Activated CD4-positive, alpha-beta T cell treated with anti-CD3 and anti-CD28 coated beads, Interleukin-2, amount 10 ng/mL, durations not matched to agents 24 days and 14 days (primary cell): Measurements from ENCODE around the gene MYOM3. TPM values are rescaled to one million over a fixed set of nuclear protein-coding genes. Genes with fewer than 3 reads are reported as not detected.

Source experiments
- DNase-seq: peaks from one replicate; pipeline ENCODE4 v3.0.0; 2022
- H3K27ac Mint-ChIP-seq: one replicate; pipeline ENCODE4 v1.8.0; 2022; ENCODE audit warnings: mild to moderate bottlenecking, mixed read lengths
- H3K27me3 Mint-ChIP-seq: one replicate; pipeline ENCODE4 v1.8.0; 2022; ENCODE audit warnings: mixed read lengths
- H3K36me3 Mint-ChIP-seq: one replicate; pipeline ENCODE4 v1.8.0; 2022; ENCODE audit warnings: low read depth, mild to moderate bottlenecking, mixed read lengths
- H3K4me1 Mint-ChIP-seq: one replicate; pipeline ENCODE4 v1.8.0; 2021; ENCODE audit warnings: mixed read lengths
- H3K4me3 Mint-ChIP-seq: one replicate; pipeline ENCODE4 v1.8.0; 2022; ENCODE audit warnings: mild to moderate bottlenecking, moderate library complexity, mixed read lengths
- H3K9me3 Mint-ChIP-seq: one replicate; pipeline ENCODE4 v1.8.0; 2021; ENCODE audit warnings: mixed read lengths
- intact Hi-C: fragments of 100-400 bp; cut with micrococcal nuclease; formaldehyde crosslinking; loops from one replicate; pipeline ENCODE4 v1.15.1; 2023
- total RNA-seq: library from RNA; stranded (reverse); gene quantifications from 2 replicates; pipeline ENCODE4 v1.2.3, GENCODE V29; 2022

The MYOM3 gene
- total RNA-seq, 1 donor from 2014 or later: not detected

DNA sequence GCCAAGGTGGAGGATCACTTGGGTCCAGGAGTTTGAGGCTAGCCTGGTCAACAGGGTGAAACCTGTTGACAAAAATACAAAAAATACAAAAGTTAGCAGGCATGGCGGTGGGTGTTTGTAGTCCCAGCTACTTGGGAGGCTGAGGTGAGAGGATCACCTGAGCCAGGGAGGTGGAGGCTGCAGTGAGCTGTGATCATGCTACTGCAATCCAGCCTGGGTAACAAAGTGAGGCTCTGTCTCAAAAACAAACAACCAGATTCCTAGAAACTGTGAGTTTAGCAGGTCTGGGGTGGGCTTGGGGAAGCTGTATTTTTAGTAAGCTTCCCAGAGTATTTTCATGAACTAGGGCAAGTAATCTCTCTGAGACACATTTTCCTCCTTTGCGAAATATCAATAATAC, 5.2 kb upstream of the MYOM3 start:
- no peak for DNase-seq
- H3K4me1 Mint-ChIP-seq: peaks cover 4% of the 10 kb centered on the region
- H3K4me3 Mint-ChIP-seq: no peak overlapping the region
- H3K9me3 Mint-ChIP-seq: no peaks in the 10 kb centered on the region
- H3K27ac Mint-ChIP-seq: no peak overlapping the region
- no peaks in the 10 kb centered on the region for H3K36me3 Mint-ChIP-seq
- intact Hi-C loops: no loop called here
- peaks cover 17% of the 10 kb centered on the region for H3K27me3 Mint-ChIP-seq

DNA sequence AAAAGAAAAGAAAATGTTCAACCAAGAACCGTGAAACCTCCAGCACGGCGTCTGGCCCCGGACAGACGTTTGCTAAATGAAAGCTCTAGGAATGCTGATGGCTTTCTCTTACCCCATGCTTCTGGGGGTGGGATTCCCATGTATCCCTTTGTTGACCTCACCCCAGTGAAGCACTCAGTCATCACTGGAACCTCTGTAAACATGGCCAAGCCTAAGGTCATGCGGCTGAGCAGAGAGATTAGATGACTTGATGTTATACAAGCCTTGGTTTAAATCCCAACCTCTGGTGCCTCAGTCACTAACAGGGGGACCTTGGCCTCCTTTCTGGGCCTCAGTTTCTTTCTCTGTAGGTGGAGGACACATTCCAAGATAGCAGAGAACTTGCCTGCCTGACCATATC, 2.8 kb upstream of the MYOM3 start:
- Mint-ChIP-seq H3K27ac (no peak overlapping the region), H3K9me3 (no peaks in the 10 kb centered on the region), H3K4me3 (no peak overlapping the region), H3K4me1 (peaks cover 7% of the 10 kb centered on the region), H3K36me3 (no peaks in the 10 kb centered on the region), H3K27me3 (peaks cover 19% of the 10 kb centered on the region)
- intact Hi-C loops: no loop called here
- no peak for DNase-seq

DNA sequence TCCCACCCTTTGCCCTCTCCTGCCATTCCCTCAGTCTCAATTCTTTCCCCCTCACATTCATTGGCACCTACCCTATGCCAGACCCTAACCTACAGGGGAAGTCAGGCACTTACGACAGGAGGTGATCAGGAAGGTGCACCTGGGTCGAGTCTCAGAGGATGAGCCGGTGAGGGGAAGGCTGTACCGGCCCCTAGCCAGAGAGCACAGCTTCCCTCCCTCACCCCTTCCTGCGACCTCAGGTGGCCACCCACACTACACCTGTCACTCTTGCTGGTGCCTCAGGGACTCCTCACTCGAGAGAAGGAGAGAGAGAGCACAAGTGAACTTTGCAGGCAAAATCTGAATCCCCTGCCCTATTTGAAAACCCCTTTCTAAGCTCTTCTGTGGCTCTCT, 1.7 kb upstream of the MYOM3 start:
- Mint-ChIP-seq H3K27ac (no peak overlapping the region), H3K36me3 (no peaks in the 10 kb centered on the region), H3K27me3 (peaks cover 19% of the 10 kb centered on the region), H3K4me3 (no peak overlapping the region), H3K4me1 (peaks cover 7% of the 10 kb centered on the region), H3K9me3 (no peaks in the 10 kb centered on the region)
- no peak for DNase-seq
- intact Hi-C loops: no loop called here

DNA sequence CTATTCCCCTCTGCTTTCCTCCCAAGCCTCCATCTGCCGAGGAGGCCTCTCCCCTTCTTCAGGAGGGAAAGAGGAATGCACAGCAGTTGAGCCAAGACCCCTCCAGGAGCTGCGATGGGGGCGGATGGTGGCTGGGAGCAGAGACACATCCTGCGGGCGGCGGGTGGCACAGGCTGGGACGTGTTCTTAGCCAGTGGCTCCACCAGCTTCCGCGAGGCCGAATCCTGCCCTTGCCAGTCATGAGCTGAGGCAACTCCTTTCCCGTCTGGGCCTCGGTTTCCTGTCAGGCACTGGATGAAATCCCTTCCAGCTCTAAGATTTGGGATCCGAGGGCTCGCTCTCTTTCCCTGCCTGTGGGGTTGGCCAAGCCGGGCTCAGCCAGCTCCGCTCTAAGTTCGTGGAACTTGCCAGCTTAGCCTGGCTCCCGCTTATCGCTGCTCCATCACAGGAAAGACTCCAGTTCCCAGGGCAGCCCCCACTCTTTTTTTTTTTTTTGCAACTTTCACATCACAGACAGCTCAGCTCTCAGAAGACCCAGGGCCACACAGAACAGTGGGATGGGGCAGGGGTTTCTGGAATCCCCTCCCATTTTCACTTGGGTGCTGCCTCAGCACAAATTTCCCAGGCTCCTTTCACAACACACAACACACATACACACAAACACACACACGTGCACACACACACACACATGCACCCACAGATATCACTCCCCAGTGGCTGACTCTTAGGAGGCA, 506 bp downstream of the MYOM3 start:
- H3K36me3 Mint-ChIP-seq: no peaks in the 10 kb centered on the region
- no peak overlapping the region for H3K27ac Mint-ChIP-seq
- H3K9me3 Mint-ChIP-seq: no peaks in the 10 kb centered on the region
- H3K4me3 Mint-ChIP-seq: no peak overlapping the region
- peaks cover 7% of the 10 kb centered on the region for H3K4me1 Mint-ChIP-seq
- H3K27me3 Mint-ChIP-seq: peaks cover 18% of the 10 kb centered on the region
- intact Hi-C loops: no loop called here
- DNase-seq: no peak

DNA sequence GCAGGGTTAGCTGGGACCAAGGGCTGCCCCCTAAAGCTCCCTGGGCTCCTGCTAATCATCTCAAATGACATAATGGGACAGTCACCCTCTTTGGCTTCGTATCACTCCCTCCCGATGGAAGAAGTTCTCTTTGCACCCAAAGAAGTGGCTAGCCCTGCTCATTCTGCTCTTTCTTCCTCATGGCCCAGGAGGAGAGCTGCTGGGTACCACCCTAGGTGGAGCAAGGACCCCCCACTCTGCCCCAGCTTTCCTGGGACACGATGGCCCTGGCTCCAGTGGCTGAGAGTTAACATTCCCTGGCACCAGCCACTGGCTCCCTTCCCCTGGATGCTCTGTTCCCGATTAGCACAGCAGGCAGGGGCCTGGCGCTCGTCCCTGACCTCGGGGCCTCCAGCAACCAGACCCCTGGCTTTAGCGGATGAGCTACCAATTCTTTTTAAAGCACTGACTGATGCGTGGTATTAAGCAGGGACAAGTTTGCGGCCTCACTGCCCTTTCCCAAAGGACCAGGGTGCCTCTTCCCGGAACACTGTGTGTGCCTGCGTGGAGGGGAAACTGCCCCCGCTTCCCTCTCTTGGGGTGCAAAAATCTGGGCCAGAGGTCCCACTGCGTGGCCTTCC, 1.2 kb downstream of the MYOM3 start:
- Mint-ChIP-seq H3K27ac (no peak overlapping the region), H3K4me1 (peaks cover 7% of the 10 kb centered on the region), H3K36me3 (no peaks in the 10 kb centered on the region), H3K9me3 (no peaks in the 10 kb centered on the region), H3K4me3 (no peak overlapping the region), H3K27me3 (peaks cover 18% of the 10 kb centered on the region)
- intact Hi-C loops: no loop called here
- no peak for DNase-seq

DNA sequence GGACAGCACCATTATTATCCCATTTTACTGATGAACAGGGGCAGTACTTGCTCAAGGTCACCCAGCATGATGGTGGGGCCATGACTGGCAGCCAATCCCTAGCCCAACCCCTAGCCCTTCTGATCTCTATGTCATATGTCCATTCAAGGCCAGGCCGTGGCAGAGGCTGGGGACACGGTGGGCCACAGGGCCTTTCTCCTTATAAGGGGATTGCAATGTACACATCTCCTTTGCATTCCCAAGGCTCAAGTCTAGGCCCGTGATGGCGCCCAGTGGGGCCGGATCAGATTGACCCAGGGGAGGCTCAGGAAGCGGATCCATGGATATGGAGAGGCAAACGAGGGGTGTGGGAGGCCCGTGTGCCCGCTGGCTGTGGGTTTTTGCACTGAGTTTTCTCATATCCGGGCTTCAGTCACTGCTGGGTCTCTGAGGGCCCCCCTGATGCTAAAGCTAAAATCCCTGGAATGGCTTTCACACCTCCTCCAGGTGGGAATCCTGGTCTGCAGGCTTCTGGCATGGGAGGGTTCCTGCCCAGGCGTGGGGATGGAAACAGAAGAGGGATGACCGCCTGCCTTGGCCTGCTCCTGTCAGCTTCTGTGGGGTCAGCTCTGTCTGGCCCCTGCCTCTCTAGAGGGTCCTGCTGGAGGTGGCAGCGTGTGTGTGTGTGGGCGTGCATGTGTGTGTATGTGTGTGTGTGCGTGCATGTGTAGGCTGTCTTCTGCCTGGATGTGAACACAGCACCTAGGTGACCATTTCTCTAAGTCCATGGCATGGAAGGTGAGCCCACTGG, 2.1 kb downstream of the MYOM3 start:
- H3K36me3 Mint-ChIP-seq: no peaks in the 10 kb centered on the region
- H3K27ac Mint-ChIP-seq: no peak overlapping the region
- intact Hi-C loops: no loop called here
- peaks cover 7% of the 10 kb centered on the region for H3K4me1 Mint-ChIP-seq
- no peak overlapping the region for H3K4me3 Mint-ChIP-seq
- DNase-seq: no peak
- H3K9me3 Mint-ChIP-seq: no peaks in the 10 kb centered on the region
- H3K27me3 Mint-ChIP-seq: peaks cover 18% of the 10 kb centered on the region

DNA sequence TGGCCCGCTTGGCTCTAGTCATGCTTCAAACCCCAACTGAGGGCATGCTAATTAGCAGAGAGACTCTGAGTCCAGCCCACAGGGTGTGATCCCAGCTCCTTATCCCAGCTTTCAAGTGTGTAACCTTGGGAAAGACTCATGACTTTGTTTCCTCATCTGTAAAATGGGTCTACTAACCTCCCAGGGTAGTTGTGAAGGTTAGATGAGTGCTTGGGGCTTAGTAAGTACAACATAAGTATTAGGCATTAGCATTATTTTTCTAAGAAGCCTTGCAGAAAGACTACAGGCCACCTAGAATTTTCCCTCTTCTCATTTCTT, 2.8 kb downstream of the MYOM3 start:
- H3K27ac Mint-ChIP-seq: no peak overlapping the region
- DNase-seq: no peak
- no peak overlapping the region for H3K4me3 Mint-ChIP-seq
- intact Hi-C loops: no loop called here
- H3K36me3 Mint-ChIP-seq: no peaks in the 10 kb centered on the region
- H3K9me3 Mint-ChIP-seq: no peaks in the 10 kb centered on the region
- peaks cover 7% of the 10 kb centered on the region for H3K4me1 Mint-ChIP-seq
- peaks cover 18% of the 10 kb centered on the region for H3K27me3 Mint-ChIP-seq

DNA sequence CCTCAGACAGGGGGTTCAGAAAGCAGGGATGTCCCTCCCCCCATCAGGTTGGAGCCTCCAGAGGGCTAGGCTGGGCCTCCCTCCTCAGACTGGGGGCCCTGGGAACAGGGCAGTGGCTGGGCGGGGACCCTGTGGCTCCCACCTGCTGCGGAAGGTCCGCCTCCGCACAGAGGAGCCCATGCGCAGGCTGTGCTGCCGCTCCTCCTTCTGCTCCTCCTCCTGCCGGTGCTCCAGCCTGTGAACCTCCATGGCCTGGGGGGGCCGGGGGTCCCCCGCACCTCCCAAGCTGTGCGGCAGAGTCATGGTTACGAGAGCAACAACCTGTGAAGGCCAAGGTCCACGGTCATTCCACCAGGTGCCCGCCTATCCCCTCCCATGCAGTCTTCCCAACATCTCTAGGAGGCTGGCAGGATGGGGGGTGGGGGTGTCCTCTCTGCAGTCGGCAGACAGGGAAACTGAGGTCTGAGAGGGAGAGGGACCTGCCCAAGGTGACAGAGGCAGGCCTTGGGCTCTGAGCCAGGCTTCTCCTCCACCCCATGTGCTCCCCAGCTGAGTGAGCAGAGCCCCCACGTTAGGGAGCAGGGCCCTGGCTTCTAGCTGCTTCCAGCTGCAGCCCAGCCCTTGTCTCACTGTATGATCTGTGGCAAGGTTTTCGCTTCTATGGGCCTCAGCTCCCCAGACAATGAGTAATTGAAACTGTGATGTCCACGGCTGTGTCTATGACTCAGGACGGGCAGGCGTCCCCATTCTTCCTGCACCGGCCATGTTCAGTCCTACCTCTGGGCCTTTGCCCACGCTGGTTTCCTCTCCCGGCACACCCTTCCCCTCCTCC, 3.4 kb downstream of the MYOM3 start:
- no peak overlapping the region for H3K4me3 Mint-ChIP-seq
- no peaks in the 10 kb centered on the region for H3K9me3 Mint-ChIP-seq
- intact Hi-C loops: no loop called here
- no peak for DNase-seq
- no peaks in the 10 kb centered on the region for H3K36me3 Mint-ChIP-seq
- no peak overlapping the region for H3K27ac Mint-ChIP-seq
- peaks cover 7% of the 10 kb centered on the region for H3K4me1 Mint-ChIP-seq
- peaks cover 13% of the 10 kb centered on the region for H3K27me3 Mint-ChIP-seq

DNA sequence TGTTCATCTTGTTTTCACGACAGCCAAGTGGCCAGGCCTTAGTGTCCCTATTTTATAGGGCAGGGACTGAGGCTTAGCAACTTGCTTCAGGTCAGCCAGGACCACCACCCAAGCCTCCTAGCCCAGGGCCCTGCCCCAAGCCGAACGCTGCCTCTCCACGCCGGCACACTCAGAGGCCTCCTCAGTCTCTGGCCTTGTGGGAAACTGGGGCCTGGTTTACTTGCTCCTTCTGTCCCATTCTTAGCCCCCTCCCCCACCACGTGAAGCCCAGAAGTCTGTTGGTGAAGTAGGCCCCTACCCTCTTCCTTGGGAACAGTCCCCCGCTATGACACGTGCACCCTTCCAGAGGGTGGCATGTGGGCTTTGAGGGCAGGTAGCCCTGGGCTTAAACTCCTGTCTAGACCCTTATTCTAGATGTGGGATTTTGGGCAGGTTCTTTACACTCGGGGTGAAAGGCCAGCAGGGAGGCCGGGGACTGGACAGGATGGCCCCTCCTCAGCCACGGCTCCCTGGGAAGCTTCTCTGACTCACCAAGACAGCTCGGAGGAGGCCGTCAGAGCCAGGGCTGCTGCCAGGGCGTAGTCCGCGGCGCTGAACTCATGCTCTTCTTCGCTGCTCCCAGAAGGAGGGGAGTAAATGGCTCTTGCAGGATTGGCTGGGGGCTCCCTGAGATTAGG, 4.3 kb downstream of the MYOM3 start:
- Mint-ChIP-seq H3K9me3 (no peaks in the 10 kb centered on the region), H3K4me1 (peaks cover 5% of the 10 kb centered on the region), H3K36me3 (no peaks in the 10 kb centered on the region), H3K27ac (no peak overlapping the region), H3K27me3 (peaks cover 12% of the 10 kb centered on the region), H3K4me3 (no peak overlapping the region)
- DNase-seq: no peak
- intact Hi-C loops: no loop called here

DNA sequence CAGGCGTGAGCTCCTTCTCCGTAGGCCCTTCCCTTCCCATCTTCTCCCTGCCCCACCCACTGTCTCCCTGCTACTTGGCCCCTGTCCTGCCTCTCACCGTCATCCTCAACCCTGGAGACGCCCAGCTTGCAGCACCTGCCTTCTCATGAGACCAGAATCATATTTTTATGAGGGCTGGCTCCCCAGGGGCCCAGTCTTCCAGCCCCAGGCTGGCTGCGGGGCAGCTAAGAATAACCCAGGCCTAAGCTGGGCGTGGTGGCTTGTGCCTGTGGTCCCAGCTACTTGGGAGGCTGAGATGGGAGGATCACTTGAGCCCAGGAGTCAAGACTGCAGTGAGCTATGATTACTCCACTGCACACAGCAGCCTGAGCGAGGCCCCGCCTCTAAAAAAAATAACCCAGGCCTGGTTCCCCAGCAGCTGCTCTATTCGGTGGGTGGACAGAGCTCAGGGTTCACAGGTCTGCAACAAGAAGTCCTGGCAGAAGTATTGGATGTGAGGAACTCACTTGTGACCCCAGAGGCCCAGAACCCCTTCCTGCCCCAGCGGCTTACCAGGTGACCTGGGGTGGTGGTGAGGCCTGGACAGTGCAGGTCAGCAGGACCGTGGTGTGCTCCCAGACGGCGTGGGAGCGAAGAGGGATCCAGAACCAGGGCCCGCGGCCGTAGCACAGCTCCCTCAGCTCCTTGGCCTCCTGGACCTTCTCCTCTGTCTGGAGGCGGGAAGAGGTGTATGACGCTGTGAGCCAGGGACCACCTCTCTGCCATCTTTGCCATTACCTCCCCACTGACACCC, 6.4 kb downstream of the MYOM3 start:
- intact Hi-C loops: no loop called here
- H3K4me1 Mint-ChIP-seq: no peaks in the 10 kb centered on the region
- H3K9me3 Mint-ChIP-seq: no peaks in the 10 kb centered on the region

DNA sequence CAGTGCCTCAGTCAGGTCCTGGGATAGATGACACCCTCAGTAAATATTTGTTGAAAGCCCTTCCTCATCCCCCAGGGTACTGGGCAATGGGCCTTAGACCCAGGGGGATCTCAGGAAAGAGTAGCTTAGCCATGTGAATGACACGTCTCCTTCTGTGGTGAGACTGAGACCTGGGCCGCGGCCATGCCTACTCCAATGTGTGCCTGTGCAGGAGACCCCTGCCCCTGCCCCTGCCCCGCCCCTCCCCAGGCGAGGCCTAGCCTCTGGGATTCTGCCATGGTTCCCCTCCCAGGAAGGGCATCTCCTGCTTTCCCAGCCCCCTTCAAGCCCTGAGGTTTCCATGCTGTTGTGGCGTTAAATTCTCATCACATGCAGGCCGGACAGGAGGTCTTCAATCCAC, 7.1 kb downstream of the MYOM3 start:
- no peak overlapping the region for H3K4me3 Mint-ChIP-seq
- no peak overlapping the region for H3K27ac Mint-ChIP-seq
- DNase-seq: no peak
- H3K9me3 Mint-ChIP-seq: no peaks in the 10 kb centered on the region
- no peaks in the 10 kb centered on the region for H3K36me3 Mint-ChIP-seq
- no peaks in the 10 kb centered on the region for H3K4me1 Mint-ChIP-seq
- H3K27me3 Mint-ChIP-seq: peaks cover 3% of the 10 kb centered on the region
- intact Hi-C loops: no loop called here

More for the DNA sequence above, 6.4 kb downstream of the MYOM3 start:
- Mint-ChIP-seq H3K36me3 (no peaks in the 10 kb centered on the region), H3K27ac (no peak overlapping the region), H3K27me3 (peaks cover 3% of the 10 kb centered on the region), H3K4me3 (no peak overlapping the region)
- DNase-seq: no peak

DNA sequence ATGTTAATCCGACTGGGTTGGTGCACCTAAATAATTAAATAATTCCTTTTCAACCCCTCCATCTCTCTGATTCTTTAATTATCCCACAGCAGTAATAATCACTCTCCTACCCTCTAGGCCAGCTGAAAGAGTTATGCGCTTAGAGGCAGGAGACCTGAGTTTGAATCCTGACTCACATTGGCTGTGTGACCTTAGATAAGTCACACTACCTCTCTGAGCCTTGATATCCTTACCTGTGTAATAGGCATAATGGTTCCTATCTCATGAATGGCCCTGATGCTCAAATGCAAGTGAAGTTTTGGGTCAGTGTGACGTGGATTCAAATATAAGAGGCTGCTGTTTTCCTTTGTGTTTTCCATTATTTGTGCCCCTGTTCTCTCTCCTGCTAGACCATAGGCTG, 8.1 kb downstream of the MYOM3 start:
- Mint-ChIP-seq H3K27me3 (peaks cover 3% of the 10 kb centered on the region), H3K4me1 (no peaks in the 10 kb centered on the region), H3K9me3 (no peaks in the 10 kb centered on the region), H3K36me3 (no peaks in the 10 kb centered on the region), H3K27ac (no peak overlapping the region), H3K4me3 (no peak overlapping the region)
- DNase-seq: no peak
- intact Hi-C loops: no loop called here

DNA sequence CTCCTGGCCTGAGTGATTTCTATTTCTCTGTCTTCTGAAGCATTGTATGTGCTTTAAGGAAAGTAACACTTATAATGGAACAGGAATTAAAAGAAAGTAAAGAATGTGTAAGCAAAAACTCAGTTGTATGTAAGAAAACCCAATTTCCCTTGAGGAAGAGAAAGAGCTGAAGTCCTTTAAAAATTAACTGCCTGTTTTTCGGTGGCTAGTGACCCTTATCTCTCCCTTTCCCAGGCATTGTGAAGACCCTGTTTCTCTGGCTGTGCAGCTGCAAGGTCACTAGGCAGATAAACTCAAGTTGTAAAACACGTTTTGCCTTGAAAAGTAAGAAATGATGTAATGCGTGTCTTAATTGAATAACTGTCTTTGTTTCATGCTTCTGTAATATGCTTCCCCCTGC, 8.5 kb downstream of the MYOM3 start:
- Mint-ChIP-seq H3K27ac (no peak overlapping the region), H3K36me3 (no peaks in the 10 kb centered on the region), H3K4me1 (no peaks in the 10 kb centered on the region), H3K27me3 (peaks cover 3% of the 10 kb centered on the region), H3K4me3 (no peak overlapping the region), H3K9me3 (no peaks in the 10 kb centered on the region)
- no peak for DNase-seq
- intact Hi-C loops: no loop called here
